GM19324 (cell line): ENCODE data around the gene LRRFIP1.

Experiments
- ATAC-seq: cut with Tn5 transposase; IDR thresholded peaks from one replicate; pipeline ENCODE4 v1.9.1; 2021; ENCODE audit warnings: mild to moderate bottlenecking, moderate library complexity; ENCODE audit not compliant: unreplicated experiment, low FRiP score

LRRFIP1 gene

DNA sequence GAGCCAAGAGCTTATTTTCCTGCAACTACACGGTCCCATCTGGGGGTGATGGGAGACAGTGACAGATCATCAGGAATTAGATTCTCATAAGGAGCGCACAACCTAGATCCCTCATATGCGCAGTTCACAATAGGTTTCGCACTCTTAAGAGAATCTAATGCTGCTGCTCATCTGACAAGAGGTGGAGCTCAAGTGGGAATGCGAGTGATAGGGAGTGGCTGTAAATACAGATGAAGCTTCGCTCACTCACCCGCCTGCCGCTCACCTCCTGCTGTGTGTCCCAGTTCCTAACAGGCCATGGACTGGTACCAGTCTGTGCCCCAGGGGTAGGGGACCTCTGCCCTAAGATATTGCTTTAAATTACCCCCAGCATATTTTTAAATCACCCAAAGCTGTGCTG lies 10.8 kb downstream of the LRRFIP1 start:
- no peak for ATAC-seq

DNA sequence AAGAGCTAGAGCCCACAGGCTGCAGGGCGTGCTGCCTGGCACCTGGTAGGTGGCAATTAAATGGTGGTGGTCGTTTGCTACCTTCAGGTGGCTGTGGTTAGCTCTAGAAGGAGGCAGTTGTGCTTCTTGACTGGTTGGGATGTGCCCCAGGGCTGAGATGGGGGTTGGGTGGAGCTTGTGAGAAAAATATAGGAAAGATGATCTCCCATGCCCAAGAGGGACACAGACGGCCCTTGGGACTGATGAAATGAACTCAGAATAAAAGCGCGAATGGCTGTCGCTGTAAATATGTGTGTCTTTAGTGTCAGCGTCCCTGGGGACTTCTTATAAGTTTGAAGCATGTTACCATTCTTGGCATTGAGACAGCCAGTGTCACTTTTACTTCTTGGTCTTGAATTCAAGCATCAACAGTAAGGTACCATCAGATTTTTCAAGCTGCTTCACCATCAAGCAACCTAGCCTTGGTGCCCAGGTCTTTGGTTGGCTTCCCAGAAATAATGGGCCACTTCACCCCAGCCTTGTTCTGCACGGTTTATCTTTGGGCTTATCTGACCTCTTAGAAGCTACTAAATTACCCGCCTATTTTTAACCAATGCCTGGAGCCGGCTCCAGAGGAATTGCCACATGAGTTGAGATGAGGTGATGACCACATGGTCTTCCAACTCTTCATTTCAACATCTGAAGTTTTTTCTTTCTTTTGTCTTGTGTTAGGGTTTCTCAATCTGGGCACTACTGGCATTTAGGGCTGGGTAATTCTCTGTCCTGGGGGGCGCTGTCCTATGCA lies 11.9 kb downstream of the LRRFIP1 start:
- no peak for ATAC-seq

DNA sequence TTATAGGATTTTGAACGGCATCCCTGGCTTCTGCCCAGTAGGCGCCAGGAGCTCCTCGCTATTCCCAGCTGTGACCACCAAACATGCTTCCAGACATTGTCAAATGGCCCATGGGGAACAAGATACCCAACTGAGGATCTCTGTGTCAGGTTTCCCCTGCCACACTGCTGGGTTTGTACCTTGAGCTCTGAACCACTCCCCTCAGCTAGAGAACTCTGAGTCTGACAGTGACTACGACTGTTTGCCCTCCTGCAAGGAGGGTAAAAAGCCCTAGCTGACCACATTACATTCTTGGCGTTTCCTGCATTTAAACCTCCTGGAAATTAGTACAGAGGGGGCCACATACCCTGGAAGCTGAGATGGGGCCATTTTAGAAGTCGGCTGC lies 12.4 kb downstream of the LRRFIP1 start:
- ATAC-seq, result no peak

DNA sequence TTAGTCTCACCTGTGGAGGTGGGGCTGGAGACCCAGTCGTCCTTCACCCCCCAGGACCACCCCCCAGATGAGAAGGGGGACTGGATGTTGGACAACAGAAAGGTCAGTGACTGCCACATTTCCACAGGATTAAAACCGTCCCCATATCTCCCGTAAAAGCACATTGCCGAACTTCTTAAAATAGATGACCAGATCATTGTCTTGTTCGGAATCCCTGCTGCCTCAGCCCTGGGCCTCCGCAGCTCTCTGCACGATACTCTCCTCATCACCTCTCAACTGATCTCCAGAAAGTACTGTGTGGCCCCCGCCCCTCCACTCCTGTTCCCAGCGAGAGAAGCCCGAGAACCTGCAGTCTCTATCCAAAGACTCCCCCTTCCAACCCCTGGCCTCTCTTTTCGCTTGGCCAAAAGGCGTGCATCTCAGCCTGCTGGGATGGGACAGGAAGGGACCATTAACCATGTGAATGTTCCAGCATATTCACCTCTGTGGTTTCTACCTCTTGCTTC lies 13.2 kb downstream of the LRRFIP1 start:
- no peak for ATAC-seq

DNA sequence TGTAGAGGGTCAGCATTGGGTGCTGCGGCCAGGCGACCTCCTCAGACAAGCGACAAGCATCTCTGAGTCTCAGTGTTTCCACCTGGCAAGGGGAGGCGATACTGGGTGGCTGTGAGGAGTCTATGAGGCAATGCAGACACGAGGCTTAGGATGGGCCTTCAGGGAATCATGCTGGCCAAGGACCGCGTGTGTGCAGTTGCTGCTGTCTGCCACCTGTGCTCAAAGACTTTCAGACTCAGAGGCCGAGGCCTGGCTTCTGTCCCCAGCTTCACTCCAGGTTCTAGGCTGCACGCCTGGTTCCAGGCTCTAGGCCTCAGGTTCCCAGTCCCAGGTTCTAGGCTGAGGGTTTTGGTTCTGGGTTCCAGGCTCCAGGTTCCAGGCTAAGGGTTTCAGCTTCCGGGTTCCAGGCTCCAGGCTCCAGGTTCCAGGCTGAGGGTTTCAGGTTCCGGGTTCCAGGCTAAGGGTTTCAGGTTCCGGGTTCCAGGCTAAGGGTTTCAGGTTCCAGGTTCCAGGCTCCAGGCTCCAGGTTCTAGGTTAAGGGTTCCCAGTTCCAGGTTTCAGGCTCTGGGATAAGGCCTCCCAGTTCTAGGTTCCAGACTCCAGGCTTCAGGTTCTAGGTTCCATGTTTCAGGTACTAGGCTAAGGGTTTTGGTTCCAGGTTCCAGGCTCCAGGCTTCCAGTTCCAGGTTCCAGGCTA lies 14.8 kb downstream of the LRRFIP1 start:
- no peak for ATAC-seq

DNA sequence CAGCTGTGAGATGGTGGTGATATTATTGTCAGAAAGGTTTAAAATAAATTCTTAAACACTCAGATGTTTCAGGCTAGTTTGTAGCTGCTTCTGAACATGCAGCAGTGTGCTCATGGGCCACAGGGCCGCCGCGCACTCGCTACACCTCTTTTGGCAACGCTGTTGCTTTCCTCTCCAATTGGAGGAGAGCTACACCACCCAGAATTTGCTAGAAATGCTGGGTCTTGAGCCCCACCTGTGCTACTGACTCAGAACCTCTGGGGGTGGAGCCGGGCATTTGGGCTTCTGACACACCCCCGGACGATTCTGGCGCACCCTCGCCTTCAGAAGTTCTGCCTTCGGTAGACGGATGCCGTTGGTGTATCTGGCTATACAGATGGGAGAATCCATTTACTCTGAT lies 15.7 kb downstream of the LRRFIP1 start:
- ATAC-seq, result no peak

DNA sequence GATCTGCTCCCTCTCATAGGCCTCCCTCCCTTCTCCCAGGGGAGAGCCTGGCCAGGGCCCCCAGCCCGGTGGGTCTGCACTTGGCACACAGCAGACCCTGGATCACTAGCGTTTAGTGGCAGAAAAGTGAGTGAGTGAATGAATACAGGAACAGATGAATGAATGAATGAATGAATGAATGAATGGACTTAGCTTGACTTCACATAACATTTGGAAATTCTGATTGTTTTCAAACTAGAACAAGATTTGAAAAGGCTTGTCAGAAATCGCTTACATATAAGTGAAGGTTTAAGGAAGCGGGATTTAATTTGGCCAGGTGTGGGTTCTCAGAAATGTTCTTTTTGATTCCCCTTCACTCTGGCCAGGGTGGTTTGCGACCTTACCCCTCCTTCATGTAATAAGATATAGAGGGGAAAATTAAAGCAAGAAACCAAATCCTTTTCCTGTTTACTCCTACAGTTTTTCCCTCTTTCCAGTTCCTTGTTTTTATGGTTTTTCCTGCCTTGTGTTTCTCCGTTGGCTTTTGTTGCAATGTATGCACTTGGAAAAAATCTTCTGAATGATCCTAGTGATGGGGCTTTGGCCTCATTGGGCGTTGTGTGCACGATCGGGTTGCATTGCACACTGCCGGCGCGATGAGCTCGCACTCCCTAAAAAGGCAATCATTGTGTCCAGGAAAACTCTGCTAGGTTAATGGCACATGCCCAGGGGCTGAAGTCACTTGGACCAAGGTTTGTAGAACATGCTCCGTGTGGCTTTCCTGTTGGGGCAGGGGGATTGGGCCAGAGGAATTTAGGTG lies 16.4 kb downstream of the LRRFIP1 start:
- ATAC-seq, result no peak

DNA sequence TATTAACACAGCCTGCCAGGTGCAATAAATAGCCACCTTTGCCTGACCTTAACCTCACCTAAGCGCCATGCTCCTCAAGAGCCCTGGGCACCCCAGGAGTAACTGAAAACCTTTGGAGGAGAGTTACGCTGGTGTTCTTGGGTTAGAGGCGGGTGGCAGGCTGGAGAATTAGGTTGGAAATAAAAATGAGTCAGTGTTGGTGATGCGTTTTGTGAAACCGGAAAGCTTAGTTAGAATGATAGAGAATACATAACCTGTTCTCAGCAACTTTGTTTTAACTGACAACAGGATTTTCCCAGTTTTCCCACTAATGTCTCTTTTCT lies 17.0 kb downstream of the LRRFIP1 start:
- no peak for ATAC-seq

DNA sequence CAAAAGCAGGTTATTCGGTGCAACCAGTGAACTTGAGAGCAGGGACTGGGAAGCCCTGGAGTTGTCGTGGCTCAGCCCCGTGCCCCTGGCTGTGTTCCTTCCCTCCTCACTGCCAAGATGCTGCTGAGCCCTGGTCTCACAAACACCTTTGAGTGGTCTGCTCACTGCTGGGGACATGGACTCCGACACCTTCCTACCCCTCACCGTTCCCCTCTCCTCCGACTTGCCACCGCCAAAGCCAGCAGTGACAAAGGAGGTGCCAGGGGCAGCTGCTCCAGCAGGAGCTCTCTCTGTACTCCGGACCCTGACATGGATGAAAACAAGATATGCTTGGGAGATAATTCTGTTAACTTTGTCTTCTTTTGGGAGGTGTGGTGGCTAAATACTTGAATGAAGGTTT lies 17.9 kb downstream of the LRRFIP1 start:
- no peak for ATAC-seq

DNA sequence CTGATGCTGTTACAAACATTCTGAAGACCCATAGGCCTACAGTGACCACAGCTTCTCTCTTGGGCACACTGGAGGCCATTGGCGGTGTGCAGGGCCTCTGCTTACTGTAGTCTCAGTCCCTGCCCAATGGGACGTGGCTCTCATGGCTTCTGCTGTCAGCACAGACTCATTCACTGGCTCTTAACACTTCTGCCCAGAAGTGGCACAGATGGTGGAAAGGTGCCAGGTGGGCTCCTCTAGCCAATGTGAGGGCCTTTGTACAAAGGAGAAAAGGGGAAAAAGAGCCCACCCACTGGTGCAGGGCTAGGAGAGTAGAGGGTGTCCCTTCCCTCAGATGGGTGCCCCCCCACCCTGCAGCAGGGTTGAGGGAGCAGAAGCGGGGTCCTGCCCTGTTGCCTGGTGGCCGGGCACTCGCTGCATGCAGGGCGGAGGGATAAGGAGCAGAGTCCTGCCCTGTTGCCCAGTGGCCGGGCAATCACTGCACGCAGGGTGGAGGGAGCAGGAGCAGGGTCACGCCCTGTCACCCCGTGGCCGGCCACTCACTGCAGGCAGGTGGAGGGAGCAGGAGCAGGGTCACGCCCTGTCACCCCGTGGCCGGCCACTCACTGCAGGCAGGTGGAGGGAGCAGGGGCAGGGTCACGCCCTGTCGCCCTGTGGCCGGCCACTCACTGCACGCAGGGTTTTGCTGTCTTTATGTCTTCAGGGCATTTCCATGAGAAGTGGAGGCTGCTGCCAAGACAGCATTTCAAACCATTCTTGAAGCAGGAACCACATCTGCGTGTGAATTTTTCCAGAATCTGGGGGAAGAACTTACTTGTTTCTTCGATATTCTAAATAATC lies 20.0 kb downstream of the LRRFIP1 start:
- no peak for ATAC-seq

DNA sequence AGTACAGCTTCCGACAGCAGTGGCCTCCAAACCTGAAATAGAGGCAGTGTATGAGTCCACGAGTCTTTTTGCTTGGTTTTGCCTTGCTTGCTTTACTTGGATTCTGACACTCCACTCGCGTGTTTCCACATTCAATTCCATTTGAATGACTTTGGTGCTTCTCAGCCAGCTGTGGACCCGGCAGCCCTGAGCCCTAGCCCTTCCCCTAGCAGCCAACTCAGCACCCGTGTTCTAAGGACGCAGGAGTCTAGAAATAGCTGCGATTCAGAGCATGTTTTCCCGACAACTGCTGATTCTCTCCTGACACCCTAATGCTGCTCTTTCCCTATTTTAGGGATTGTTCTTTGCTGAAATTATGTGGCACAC lies 20.6 kb downstream of the LRRFIP1 start:
- ATAC-seq, result no peak

DNA sequence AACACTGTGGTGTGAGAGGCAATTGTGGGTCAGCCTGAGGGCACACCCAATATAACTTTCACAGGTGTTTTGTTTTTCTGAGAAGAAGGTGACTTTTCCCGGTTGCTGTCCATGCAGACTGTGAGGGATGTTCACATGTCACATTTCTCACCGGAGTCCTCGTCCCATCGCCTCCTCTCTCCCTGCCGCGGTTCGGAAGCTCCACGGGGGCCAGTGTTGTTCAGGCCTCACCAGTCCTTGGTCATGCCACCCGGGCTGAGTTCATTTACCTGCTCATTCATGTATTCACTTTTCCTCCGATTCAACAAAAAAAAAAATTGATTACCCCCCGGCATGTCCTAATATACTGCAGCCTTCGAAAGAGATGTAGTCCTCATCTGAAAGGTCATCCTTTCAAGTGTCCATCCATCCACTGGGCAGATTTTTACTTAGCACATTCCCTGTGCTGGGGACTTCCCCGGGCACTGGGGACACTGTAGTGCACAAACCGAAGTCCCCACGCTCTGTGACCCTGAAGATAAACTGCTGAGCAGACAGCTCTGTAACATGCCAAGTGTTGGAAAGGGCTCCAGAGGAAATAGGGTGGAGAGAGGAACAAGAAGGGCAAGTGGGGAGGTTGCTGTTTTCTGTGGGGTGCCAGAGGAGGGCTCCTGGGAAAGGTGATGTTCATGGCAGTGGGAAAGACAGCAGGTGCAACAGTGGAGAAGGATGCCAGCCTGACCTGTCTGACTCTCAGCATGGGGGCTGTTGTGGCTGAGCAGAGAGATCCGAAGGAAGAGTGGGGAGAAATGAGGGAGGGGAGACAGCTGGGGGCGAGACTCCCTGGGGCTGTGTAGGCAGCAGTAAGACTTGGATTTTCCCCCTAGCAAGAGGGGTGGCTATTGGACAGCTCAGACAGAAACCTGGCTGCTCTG lies 22.4 kb downstream of the LRRFIP1 start:
- ATAC-seq, result no peak

DNA sequence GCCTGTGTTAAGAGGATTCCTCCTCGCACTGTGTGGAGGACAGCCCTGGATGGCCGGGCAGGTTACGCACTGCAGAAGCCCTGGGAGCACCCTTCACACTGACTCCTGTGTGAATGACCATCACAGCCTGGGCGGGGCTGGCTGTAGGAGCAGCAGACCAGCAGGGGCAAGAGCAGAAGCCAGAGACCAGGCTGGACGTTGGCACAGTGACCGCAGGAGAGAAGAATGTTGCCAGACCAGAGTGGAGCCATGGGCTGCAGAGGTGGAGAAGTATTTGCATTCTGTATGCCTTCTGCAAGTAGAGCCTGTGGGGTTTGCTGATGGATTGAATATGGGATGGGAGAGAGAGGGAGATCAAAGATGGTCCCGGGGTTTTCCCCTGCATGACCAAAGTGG lies 23.1 kb downstream of the LRRFIP1 start:
- ATAC-seq, result no peak

DNA sequence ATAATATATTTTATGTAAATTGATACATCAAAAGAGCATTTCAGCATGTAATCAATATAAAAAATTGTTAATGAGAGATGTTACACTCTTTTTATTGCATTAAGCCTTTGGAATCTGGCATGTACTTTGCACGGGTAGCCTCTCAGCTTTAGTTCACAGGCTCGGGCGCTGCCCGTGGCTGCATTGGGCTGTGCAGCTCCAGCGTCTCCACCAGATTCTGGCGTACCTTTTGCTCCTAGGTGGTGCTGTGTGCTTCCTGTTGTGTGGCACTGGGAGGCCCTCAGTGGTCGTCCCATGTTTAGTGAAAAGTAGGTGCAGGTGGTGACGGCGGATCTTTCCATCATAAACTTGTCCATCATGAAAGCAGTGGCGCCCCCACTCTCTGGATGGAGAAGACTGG lies 24.4 kb downstream of the LRRFIP1 start:
- no peak for ATAC-seq

DNA sequence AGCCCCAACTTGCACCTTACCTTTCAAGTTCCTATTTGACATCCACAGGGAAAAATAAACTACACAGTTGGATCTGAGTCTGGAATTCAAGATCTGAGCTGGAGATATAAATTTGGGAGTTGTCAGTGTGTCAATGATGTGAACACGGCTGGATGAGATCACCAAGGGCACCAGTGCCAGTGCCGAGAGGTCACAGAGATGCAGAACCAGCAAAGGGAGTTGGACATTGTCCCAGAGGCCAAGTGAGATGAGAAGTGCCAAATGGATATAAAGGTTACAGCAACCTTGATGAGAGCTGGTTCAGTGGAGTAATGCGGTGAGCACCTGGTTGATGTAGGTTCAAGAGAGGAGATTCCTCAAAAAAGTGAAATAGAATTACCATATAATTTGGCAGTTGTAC lies 24.8 kb downstream of the LRRFIP1 start:
- ATAC-seq, result no peak

DNA sequence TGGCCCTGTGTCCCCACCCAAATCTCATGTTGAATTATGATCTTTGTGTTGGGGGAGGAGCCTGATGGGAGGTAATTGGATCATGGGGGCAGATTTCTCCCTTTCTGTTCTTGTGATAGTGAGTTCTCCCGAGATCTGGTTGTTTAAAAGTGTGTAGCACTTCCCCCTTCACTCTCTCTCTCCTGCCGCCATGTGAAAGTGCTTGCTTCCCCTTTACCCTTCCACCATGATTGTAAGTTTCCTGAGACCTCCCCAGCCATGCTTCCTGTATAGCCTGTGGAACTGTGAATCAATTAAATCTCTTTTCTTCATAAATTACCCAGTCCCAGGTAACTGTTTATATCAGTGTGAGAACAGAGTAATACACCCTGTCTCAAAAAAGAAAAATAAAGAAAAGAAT lies 25.5 kb downstream of the LRRFIP1 start:
- ATAC-seq, result no peak

DNA sequence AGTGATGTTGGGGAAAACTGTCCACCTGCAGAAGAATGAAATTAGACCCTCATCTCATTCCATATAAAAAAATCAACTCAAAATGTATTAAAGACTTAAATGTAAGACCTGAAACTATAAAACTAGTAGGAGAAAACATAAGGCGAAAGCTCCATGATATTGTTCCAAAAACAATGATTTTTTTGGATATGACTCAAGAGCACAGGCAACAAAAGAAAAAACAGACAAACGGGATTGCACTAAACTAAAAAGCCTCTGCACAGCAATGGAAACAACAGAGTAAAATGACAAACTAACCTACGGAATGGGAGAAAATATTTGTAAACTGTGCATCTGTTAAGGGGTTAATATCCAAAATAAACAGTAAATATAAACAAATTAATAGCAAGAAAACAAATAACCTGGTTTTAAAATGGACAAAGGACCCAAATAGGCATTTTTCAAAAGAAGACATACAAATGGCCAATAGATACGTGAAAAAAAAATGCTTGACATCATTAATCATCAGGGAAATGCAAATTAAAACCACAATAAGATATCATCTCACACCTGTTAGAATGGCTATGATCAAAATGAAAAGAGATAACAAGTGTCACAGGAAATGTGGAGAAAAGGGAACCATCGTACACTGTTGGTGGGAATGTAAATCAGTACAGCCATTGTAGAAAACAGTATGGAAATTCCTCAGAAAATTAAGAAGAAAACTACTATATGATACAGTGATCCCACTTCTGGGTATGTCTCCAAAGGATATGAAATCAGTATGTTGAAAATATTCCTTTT lies 26.6 kb downstream of the LRRFIP1 start:
- no peak for ATAC-seq

DNA sequence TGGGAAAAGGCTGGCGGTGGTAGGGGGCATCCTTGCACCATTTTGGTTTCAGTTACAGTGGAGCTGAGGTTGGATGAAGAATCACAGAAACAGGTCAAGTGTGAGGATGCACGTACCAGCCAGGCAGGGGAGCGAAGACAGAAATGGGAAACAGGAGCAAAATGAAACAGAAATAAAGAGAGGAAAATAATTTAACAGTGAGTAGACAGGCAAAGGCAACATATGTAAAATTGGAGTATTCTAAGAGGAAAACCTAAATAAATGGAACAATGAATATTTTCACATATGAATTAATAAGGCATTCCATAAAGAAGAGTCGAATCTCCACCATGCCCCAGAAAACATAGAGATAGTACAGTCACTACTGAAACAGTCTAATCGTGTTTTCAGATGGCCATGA lies 29.7 kb downstream of the LRRFIP1 start:
- ATAC-seq, result no peak

DNA sequence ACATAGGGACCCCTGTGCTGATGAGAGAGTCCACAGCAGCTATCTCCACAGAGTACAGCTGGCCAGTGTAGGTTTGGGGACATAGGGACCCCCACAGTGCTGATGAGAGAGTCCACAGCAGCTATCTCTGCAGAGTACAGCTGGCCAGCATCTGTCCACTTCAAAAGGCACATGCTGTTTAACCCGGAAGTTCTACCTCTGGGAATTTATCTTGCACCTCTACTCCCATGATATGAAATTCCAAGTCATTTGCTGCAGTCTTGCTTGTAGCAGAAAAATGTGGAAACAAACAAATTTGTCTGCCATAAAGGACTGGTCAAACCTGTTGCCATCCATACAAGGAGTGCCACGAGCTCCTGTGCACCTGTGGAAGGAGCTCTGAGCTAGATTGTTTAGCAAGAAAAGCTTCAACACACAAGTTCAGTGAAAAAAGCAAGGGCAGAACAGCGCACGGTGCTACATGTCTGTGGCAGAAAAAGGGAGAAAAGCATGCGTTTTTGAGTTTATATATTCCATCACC lies 33.1 kb downstream of the LRRFIP1 start:
- ATAC-seq, result no peak
